ENCODE results near the gene ZDHHC8.

The ZDHHC8 gene

GRCh38 chr22:20099099-20099711 lies 32.4 kb upstream of the ZDHHC8 start:
- DNase-seq, result no peak

GRCh38 chr22:20101638-20102037 lies 30.0 kb upstream of the ZDHHC8 start:
- DNase-seq, result no peak

GRCh38 chr22:20102203-20102780 lies 29.3 kb upstream of the ZDHHC8 start:
- DNase-seq, result no peak

DNA sequence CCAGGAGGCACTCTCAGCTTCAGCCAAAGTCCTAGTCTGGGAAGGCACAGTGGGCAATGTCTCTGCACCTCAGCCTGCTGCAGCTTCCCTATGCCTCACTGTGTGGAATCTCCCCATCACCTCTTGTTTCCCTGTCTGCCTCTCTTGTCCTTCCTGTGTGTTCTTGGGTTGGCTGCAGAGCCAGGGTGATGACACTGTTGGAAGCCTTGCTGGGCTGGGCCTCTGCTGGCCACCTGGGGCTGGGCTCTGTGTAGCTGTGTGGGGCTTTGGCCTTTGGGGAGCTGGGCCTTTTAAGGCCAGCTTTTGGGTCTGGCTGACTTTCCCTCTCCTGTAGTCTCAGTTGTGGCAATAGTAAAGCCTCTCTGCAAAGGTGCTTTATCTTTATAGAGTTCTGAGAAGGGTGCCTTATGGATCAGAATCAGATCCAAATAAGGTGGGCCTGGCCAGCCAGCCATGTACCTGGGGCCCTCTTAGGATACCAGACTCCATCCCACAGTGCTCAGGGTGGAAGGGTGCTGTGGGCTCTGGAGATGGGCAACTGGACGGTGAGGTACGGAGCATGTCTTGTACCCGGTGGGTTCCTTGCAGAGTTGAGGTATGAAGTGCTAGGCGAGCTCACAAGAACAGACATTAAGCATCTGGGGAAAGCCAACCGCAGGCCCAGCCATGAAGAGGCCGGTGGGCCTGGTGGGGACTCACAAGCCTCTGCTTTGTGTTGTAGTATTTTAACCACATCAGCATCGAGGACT lies 26.0 kb upstream of the ZDHHC8 start:
- DNase-seq, result no peak

- DNase-seq, result no peak
Observed at GRCh38 chr22:20106205-20106848, 25.3 kb upstream of the ZDHHC8 start.

DNA sequence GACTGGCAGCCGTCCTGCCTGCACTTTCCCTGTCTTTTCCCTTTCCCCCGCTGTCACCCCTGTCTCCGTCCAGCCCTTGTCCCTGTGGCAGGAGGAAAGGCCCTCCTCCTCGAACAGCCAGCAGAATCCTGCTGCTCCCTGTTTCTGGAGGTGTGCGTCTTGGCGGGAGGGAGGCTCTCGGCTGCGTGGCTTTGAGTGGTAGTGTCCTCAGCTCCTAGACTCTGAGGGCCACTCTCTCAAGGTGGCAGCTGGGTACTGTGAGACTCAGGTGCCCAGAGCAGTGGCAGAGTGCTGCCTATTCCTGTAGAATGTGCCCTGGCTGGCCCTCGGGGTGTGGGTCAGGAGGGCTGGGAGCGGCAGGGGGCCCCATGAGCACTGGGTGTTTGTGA lies 24.8 kb upstream of the ZDHHC8 start:
- DNase-seq, result no peak

DNA sequence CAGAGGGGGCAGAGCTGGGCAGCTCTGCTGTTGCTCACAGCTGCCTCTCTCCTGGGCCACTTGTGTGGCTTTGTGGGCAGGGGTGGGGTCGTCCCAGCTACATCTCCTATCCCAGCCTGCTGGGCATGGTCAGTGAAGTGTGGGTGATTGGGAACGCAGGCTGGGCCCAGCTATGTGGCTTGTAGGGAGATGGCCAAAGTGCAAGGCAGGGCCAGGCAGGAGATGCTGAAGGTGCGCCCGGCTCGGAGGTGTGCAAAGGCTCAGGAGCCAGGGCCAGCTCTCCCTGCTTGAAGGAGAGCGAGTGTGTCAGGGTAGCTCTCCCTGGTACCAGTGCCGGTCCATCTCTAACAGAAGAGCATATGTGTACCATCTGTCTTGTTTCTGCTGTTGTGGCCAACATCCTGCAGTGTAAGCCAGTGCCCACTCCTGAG lies 24.1 kb upstream of the ZDHHC8 start:
- no peak for DNase-seq

- DNase-seq, result no peak
Observed at GRCh38 chr22:20107951-20108756, 23.4 kb upstream of the ZDHHC8 start.

- no peak for DNase-seq
Observed at GRCh38 chr22:20108757-20109230, 22.8 kb upstream of the ZDHHC8 start.

- DNase-seq, result no peak
Observed at GRCh38 chr22:20109411-20110358, 21.9 kb upstream of the ZDHHC8 start.

DNA sequence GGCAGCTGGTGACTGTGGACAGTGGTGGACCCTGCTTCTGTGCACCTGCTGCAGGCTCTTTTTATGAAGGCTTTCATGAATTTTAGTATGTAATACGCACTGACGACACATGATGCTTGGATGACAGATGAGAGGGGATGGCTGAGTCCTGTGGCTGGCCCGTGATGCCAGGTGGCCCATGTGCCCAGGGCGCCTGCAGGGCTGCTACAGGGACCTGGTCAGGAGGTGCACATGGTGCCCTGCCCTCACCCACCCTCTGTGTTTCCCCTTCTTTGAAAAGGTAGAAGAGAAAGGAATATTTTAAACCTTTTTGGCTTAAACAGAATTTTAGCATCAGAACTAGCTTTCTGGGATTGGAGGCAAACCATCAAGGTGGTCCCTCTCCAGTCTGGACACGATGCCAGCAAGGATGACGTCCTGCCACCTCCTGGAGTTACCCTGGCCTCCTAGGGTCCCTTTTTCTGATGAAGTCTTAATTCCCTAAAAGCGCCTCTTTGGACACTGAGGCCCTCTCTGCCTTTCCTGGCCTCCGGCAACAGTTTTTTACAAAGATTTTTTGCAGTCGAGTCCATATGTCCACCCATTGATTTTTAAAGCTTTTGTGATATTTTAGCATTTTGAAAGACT lies 21.1 kb upstream of the ZDHHC8 start:
- no peak for DNase-seq

DNA sequence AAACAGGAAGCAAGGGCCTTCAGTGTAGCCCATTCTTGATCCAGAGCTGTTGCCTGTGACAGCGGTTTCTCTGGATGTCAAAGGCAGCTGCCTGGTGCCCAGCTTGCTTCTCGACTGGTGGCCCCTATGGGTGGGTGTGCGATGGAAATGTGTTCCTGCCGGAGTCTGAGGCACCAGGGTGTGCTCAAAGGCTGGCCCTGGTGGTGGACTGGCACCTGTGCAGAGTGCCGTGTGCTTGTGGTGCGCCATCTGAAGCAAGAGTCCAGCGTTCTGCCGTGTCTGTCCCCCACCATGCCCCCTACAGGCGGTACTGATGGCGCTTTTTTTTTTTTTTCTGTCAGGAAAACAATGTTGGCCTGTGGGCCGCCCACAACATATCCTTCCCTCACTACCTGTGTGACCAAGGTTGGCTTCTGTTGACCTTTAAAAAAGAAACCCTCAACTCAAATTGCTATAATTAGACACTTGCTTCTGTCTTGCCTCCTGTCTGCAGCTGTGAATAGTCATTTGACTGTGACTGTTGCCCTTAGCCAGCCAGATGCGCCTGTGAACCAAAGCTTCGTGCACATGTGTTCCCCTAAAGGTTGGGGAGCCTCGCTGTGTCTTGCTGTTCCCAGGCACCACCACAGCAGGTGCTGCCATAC lies 20.4 kb upstream of the ZDHHC8 start:
- peak; percentile 36 for DNase-seq

DNA sequence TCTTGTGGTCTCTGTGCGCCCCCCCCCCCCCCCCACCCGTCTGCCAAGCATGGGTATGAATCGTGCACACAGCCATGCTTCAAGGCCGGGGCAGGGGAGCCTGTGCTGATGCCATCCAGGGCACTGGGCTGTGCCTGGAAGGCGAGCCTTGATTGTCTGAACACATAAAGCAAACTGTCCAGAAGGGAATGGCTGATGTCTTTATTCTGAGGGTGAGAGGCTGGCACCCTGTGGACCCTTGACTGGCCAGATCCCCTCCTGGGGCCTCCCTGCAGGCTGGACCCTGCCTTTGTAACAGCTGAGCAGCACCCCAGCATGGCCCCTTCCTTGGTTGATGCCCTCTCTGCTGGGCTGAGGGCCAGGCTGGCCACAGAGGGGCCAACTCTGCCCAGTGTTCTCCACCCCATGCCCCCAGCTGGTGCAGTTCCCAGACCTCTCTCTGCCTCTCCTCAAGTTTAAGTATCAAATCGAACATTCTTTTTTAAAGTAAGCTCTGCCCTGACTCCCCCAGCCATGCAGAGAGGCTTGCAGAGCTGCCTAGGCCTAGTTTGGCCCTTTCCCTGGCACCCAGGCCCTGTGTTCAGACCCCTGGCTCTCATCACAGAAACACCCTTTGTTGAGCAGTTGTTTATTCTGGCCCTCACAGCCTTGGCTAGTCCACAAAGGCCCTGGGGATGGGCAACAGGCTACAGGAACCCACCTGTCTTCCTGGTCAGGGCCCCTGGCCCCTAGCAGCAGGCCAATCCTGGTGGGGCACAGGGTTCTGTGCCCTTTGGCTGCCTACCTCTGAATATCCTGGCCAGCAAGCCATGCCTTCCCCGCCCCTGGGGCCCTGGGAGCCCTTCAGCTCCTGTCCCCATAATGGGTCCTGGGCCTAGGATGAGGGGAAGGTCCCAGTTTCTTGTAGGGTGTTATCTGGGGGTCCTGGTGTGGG lies 19.6 kb upstream of the ZDHHC8 start:
- DNase-seq, result no peak

DNA sequence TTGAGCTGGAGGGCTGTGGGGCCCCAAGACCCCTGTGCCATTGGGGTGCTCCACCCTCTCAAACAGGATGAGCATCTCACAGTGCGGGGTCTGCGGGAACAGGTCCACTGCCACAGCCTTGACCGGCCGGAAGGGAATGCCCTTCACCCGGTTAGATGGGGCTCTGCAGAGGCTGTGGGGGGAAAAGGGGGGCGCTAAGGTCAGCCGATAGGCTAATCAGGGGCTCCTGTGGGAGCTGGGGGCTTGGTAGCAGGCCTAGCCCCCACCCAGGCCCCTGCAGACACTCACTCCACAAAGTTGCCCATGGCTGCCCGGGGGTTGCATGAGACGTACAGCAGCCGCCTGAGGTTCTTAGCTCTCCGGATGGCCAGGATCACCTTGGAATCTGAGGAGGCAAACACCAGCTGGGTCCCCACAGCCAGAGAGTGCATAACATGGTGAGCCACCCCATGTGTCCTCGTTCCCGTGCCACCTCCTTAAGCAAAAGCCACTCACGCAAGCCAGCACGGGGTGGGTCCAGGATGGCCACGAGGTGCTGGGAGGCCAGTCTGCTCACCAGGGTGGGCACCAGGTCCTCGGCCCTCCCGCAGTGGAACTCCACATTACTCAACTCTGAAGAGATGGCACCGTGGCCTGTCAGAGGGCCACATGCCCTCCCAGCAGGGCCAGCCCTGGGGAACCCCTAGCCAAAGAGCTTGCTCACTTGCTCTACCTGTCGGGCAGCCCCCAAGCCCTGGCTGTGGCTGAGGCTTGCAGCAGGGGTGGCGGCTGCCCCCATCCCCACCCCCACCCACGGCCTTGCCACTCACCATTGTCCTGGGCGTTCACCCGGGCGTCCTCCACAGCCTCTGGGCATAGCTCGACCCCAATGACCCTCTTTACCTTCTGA lies 18.7 kb upstream of the ZDHHC8 start:
- no peak for DNase-seq

DNA sequence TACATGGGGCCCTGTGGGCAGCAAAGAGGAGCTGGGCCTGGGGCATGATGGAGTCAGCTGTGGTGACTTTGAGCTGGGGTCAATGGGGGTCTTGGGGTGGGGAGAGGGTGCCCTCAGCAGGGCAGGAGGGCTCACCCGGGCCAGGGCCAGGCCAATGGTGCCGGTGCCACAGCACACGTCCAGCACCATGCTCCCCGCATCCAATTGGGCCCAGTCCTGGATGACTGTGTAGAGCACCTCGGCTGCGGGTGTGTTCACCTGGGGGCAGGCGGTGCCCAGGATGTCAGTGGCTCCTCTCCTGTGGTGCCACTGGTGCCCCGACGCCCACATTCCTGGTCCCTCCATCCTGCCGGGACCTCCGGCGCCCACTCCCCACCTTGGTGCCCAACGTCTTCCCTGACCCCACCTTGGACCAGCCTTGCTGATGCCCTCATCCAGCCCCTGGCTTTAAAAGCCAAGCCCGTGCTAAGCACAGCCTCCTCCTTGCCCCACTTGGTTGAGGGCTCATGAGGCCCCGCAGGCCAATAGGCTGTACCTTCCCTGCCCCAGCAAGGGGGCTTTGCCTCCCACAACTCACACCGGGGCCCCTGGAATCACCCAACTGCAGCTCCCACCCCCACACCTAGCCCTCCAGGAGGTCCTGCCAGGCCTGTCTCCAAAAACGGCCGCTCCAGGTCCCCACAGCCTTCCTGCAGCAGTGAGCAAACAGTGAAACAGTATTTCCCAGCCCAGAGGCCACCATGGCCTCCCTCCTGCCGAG lies 17.9 kb upstream of the ZDHHC8 start:
- DNase-seq, result no peak

DNA sequence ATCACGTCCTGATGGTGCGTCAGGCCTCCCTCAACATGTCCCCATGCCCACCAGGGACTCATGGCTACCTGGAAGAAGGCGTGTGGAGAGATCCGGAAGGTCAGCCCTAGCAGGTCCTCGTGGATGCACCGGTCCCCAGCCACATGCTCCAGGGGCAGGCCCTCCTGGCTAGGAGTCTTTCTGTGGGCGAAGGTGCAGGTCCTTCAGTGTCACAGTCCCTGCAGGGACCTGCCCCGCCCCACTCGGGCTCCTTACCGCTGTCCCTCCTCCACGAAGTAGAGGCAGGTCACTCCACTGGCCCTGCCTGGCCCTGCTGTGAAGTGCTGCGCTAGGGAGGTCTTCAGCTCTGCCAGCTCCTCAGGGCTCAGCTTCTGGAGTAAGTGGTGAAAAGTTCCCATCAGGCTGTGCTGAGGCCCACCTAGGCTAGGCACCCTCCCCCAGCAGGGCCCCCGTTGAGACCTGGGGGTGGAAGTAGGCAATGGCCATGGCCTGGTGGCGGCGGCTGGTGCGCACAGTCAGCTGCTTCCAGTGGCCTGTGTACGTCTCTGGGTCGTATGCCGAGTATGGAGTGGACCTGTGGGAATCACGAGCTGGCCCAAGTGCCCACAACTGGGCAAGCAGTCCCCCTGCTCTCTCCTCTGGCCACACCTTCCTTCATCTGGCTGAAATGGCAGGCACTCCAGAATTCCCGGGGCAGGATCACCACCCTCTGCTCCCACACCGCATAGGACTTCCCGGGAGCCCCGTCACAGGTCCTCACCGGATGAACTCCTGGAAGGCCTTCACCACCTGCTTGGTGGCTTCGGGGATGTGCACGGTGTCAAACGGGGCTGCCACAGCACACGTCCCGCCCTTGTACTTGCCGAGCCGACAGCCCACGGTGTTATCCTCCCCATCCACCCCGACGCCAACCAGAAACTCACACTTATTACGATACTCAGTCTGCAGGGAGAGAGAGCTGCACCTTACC lies 16.8 kb upstream of the ZDHHC8 start:
- DNase-seq, result no peak

All from stimulated activated CD4-positive, alpha-beta T cell treated with anti-CD3 and anti-CD28 coated beads, Interleukin-4, amount 100 ng/mL, for 24 hours (primary cell).